HG03558 (cell line): ENCODE results near the gene CFAP97D1.

Experiments
- ATAC-seq: cut with Tn5 transposase; IDR thresholded peaks from one replicate; pipeline ENCODE4 v1.9.1; 2021; ENCODE audit warnings: moderate number of reproducible peaks; ENCODE audit not compliant: unreplicated experiment; ENCODE audit errors: extremely low read depth

Gene CFAP97D1

DNA sequence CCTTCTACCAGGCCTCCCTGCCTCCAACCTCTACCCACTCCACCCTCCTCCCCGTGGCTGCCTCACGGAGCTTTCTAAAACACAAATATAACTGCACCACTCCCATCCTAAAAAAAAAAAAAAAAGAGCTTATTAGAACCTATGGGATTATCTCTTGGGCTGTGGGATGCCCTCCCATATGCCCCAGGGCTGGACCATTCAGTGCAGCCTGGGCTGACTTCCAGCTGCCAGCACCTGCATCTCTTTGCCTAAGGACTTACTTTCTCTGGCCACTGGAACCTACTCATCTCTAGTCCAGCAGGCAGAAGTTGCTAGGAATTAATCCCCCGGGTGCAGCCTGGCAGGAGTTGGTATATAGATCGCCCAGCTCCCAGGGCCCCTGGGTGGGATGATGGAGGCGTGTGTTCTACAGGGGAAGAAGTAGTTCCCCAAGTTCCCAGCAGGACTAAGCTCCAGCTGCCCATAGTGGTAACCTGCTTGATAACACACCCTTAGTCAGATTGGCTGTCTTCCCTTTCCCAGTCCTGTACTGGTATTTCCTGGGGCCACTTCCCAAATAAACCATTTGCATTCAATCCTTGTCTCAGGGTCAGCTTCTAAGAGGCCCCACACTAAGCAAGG, 42.4 kb downstream of the CFAP97D1 start:
- no peak for ATAC-seq

DNA sequence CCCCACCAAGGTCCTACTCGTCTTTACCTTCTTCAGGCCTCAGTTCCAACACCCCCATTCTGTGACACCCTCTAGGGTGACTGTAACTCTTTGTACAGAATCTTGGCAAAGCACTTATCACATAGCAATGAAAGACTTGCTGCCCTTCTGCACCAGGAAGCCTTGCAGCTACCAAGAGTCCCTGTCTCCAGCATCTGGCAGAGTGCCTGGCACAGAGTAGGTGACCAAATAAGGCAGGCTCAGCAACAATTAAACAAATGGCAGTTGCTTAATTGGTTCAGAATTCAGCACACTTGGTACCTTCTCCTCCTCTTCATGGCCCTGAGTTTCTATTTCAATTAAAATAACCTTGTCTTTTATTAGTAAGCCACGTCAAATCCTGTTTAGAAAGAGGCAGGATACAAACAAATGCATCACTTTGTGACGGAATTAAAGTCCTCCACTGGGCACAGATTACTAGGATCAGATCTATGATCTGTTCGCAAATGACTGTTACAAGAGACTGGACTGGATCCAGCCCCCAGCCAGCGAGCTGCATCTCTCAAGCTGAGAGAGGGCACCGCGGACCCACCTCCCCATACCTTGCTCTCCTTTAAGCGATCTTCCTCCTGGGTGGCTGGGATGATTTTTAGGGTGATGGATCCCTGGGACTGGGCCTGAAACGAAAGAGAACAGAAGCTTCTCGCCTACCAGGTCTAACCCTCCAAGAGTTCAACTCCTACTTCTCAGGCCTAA, 43.3 kb downstream of the CFAP97D1 start:
- ATAC-seq, result no peak

DNA sequence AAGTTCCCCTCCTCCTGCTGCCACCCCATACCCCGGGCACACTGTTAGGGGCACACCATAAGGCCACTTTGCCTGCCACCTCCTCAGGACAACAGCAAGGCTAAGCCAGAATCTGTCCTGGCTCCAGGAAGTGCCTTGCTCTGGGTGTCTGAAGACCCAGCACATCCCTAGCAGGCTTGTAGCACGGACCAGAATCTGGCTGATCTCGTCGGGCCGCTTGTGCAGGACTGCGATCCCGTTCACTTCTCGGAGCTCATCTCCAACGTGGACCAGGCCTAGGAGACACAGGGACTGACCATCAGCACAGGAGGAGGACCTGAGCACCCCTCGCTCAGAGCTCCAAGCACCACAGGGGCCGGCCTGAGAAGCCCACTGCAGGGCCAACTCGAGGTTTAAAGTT, 45.3 kb downstream of the CFAP97D1 start:
- ATAC-seq, result no peak

DNA sequence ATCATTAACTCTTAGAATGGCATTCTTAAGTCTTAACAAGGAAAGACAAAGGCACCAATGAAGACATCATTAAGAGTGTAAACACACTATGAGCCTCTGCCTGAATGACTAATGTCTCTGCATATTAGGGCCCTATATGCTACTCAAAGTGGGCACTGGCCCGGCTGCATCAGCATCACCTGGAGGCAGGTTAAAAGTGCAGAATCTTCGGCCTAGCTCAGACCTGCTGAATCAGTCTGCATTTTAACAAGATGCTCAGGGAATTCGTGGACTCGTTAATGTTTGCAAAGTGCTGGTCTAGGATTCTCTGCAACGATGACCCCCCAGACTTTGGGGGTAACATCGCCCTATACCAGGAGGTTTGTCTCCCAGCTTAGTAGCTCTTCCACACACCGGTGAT, 46.0 kb downstream of the CFAP97D1 start:
- ATAC-seq, result no peak

DNA sequence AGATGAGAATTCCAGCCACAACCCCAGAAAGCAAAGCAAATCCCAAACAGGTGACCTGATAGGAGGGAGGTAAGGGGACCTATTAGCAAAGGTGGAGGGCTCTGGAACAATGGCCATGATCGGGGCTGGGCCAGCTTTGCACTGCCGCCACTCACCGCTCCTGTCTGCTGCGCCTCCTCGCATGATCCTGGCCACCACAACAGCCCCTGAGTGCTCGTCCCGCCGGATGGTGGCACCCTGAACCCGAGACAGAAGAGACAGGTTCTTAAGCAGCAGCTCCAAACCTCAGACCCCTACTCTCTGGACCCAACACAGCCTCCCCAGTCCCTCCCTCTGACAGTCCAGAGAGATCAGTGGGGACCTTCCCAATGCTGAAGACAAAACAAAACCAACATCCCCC, 47.4 kb downstream of the CFAP97D1 start:
- ATAC-seq, result no peak

DNA sequence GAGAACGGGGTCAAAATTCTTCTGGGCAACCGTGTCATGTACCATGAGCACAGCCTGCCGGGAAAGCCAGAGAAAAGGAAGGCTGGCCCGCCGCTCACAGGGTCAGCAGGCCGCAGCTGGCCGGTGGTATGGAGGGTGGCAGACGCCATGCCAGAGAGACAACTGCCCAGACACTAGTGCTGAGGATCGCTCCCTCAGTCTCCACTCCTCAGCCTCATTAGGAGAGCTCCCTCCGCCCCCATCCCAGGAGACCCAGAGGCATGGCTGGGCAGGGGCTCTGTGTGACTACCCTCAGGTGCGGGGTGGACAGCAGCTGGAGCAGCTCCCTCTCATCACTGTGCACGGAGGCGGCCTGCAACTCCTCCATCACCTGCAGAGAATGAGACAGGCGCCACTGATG, 49.5 kb downstream of the CFAP97D1 start:
- ATAC-seq, result no peak

DNA sequence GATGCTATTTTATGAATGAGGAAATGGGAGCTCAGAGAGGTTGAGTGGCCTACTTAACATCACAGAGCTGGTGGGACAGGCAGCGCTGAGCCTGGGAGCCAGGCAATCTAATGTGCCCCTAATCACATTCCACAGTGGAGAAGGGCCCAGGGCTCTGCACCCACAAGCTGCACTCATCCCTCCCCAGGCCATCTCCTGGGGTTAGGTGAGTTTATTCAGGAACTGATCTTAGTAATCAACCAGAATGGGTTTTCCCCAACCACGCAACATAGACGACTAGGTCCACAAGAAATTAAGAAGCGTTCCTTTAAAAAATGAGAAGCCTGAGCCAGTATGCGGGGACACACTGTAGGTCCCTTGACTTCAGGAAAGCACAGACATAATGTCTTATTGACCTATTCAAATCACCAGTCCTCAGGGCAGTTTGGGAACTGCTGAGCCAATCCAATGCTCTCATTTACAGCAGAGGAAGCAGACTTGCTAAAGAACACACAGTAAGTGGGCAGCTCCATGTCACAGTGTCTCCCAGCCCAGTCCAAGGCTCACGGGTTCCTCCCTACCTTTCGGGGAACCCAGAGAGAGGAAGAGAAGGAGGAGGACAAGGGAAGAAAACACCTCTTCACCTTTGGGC, 50.4 kb downstream of the CFAP97D1 start:
- no peak for ATAC-seq

DNA sequence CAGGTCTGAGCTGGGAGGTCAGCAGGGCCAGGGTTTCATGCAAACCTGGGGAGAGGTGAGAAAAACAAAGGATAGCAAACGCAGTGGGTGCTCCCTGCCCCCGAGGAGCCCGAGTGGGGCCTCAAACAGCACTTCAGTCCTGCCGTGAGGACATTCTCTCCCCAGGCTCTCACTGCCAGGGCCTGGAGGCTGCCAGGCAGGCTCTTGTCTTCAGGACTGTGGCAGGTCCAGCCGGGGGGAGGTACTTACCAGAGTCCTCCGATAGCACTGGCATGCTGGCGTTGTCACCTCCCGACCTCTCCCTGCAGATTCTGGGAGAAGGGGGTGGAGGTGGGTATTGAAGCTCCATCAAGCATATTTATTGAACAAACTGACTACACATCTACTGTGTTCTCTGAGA, 51.4 kb downstream of the CFAP97D1 start:
- ATAC-seq, result no peak

DNA sequence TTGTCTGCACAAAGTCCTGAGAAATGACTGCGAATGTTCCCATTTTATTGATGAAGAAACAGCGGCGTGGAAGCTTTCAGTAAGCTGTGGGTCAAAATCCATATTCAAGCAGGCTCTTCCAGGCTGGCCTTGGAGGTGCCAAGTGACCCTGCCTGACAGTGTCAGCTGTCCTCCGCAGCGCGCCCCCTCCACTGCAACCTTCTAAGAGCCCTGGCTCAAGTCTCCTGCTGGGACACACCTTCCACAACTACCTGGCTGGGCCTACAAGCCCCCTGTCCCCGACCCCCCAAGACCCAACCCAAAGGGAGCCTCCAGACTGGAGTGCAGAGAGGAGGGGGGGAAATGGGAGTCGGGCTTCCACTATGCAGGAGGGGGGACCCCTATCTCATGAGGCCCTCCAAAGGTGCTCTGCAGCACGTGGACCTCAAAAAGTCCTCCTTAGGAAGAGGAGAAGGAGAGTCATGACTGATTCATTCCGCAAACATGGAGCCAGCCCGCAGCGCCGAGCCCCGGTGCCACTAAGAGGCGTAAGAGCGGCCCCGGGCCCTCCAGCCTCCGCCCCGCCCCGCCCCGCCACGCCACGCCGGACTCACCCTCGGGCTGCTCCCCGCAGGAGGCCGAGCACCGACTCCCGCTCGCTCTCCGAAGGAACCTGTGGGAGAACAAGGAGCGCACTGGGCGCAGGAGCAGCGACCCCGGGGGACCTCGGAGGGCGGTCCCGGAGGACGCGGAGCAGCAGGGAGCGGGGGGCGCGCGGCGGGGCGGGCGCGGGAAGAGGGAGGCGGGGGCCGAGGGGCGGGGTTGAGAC, 52.1 kb downstream of the CFAP97D1 start:
- no peak for ATAC-seq

DNA sequence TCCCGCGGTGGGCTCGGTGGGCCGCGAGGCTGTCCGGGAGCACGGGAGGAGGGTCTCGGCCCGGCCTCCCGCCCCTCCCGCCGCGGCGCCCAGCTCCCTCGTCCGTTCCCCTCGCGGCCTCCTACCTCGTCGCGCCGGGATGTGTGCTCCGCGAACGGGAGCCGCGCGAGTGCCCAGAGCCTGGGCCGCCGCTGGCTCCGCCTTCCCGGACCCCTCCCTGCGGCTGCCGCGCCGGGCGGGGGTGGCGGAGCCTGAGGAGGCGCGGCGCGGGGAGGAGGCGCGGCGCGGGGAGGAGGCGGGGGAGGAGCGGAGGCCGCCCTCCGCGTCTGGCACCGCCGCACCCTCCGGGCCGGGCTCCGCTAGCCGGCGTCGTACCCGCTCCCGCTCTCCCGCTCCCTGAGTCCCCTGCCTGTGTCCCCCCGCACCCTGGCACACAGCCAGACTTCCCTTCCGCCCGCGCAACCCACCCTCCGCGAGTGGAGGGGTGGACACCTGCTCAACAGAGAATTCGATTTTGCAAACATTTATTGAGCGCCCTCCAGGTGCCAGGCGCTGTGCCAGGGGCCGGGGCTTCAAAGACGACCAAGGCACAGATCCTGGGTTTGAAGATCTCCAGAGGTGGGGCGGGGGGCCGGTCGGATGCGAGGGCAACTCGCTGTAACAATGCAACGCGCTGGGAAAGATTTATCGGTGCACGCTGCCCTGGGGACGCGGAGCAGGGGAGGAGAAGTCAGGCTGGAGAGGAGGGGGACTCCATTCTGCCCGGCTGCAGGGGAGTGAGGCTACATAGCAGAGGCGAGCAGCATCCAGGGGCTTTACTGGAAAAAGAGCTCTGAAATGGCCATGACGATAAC, 53.0 kb downstream of the CFAP97D1 start, which contains the start of gene MPP3:
Gene MPP3 (minus strand): TSS at position 171 of the 854 bp plus-strand sequence. CDS start 1,240 bp downstream, outside the sequence.
- ATAC-seq, result no peak

DNA sequence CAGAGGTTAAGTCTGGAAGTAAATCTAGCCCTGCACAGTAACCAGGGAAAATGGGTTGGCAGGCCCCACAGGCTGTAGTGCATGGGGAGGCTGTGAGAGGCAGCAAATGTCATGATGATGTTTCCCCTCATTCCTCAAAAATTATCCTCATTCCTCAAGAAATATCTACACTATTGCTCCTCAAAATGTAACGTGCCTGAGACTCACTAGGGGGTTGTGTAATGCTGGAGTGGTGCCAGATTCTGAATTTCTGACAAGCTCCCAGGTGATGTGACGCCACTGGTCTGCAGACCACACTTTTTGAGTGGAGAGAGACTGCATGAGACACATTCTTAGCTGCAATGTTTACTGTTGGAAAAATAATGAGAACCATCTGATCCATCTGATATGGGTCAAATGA, 53.9 kb downstream of the CFAP97D1 start:
- ATAC-seq, result no peak
